NOMO-1 treated with DMSO at 0.1 percent for 48 hours (cell line): ENCODE data around the gene CNNM4.

Experiments
- DNase-seq: peaks from one replicate; lab custom pipeline; 2025; ENCODE audit not compliant: unreplicated experiment; lab: John Stamatoyannopoulos, UW

The CNNM4 gene

DNA sequence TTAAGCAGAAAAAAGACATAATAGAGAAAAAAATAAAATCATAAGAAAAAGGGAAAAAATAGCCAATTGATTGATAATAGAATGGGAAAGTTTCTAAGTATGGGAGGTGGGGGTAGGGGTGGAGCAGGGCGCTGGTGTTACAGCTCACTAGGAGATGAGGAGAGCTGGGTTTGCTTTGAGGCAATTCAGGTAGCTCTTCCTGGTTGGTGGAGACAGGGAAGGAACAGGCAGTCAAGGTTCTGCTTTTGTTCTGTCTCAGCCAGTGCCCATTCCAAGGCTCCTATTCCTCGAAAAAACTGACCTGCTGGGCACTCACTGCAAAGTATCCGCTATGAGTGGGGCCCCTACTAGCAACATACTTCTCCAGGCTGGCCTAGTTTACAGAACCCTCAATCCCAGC, 1.7 kb upstream of the CNNM4 start:
- no peak for DNase-seq

DNA sequence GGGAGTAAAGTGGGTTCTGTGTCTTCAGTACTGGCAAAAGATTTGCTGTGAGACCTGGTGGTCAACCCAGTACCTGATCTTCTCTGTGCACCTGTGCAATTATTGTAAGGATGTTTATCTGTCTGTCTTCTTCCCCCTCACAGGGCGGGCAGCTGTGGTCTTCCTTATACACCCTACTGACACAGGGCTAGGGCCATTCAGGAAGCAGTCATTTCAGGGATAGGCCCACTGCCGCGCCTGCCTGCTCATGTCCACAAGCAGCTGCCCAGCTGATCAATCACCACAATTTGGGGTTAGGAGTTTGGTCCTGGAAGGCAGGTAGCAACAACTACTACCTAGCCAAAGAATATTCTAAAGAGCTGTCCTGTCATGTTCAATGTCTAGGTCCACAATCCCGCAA, 1.2 kb upstream of the CNNM4 start:
- no peak for DNase-seq

DNA sequence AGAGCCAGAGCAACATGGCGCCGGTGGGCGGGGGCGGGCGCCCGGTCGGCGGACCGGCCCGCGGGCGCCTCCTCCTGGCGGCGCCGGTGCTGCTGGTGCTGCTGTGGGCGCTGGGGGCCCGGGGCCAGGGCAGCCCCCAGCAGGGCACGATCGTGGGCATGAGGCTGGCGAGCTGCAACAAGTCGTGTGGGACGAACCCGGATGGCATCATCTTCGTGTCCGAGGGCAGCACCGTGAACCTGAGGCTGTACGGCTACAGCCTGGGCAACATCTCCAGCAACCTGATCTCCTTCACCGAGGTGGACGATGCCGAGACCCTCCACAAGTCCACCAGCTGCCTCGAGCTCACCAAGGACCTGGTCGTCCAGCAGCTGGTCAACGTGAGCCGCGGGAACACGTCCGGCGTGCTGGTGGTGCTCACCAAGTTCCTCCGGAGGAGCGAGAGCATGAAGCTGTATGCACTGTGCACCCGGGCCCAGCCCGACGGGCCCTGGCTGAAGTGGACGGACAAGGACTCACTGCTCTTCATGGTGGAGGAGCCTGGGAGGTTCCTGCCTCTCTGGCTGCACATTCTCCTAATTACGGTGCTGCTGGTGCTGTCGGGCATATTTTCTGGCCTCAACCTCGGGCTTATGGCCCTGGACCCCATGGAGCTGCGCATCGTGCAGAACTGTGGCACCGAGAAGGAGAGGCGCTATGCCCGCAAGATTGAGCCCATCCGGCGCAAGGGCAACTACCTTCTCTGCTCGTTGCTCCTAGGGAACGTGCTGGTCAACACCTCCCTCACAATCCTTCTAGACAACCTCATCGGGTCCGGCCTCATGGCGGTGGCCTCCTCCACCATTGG, 507 bp downstream of the CNNM4 start:
- DNase-seq = peak; percentile 31

DNA sequence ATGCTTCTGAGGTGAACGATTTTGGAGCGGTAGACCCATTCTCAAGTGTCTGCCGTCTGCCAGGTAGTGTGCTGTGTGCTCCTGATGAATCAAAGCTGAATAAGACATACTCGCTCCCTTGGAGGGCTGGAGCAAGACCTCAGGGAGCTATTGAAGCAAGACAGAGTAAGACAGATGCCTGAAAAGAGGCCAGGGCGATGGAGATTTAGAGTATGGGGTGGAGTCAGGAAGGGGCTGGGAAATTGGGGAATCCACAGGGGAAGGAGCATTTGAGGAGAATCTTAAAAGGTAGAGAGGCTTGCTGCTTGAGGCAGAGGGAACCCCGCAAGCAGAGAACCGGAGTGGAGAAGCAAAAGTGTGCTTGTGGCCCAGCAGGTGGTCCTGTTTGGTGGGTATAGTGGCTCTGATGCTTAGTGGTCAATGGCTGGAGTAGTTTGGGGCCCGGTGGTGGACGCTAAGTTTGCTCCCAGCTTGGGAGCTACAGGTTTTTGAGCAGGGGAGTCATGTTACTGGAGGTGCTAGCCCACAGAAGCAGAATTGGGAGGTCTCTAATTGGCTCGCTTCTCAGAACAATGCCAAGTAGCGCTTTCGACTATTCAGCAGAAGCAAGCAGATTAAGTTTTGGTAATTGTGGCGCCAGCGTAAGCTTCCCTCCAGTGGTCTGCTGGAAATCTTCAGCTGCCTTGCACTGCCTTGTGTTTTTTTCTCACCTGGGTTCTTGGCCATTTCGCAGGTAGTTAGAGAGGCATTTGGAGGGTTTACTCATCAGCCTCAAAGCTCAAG, 2.0 kb downstream of the CNNM4 start:
- DNase-seq = no peak

DNA sequence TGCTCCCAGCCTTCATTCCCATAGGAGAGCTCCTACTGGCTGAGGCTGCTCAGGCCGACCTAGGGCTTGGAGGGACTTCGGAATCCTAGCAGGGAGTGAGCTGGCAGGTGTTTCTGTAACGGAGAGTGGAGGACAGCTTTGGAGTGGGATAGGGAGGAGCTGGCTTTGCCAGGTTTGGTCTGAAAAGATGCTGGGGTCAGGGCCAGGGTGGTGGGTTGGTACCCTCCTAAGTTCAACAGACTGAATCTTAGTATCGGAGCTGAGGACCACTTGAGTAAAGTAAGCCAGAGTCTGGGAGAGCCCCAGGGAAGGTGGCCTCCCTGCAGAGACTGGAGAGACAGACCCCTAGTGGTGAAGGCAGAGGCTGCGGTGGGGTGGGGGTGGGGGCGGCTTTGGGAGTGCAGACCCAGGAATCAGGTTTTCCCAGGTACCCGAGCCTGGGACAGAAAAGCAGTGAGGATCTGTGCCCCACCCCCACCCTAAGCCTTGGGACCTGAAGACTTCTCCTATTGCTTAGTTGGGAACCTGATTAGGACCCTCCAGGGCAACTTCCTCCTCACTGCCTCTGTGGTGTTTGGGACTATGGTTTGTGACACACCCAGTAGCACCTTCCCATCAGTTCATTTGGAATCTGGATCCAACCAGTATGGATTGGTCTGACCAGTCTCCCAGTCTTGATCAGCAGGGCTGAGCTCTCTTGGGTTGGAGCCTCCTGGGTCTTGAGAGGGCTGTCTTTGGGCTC, 3.0 kb downstream of the CNNM4 start:
- DNase-seq = peak; percentile 33

DNA sequence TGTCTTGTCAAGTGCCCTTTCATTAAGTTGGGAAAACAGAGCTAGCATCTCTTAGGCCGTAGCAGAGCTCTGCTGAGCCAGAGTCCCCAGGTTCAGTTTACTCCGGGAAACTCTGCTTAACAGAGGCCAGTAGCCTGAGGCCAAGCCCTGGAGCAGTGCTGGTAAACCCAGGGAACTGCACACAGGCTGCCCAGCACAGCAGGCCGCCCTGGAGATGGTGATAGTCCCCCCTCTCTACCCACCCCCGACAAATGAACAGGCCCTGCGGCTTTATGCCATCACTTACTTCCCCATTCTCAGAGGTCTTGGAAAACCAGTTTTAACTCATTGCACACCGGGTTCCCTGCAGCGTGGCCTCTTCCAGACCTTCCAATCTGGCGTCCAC, 3.5 kb downstream of the CNNM4 start:
- DNase-seq = peak; percentile 68

DNA sequence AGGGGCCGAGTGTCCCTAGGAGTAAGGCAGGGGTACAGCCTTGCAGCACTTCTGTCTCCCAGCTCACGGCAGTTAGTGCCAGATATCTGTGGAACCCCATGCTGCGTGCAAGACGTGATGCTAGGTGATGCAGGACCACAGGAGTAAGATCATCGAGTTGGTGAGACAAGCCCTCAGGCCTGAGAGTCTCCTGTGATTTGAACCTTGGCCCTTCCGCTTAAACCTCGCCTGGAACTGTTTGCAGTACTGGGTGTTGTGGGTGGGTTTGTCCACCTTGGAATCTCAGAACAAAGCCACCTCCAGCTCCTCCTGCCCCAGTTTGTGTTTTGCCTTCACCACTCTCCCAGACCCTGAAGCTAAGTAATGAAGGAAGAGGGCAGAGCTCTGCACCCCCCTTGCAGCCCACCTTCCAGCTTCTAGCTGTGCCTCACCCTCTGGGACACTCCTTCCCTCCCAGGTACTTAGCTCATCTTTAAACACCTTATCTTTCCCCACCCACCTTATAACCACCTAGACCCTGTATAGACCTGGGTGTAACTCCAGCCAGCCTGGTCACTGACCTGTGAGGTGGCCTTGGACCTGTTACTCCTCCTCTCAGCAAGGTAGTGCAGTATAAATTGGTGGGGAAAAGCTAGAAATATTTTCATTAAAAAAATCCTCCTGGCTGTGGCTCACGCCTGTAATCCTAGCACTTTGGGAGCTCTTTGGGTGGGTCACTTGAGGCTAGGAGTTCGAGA, 6.6 kb downstream of the CNNM4 start:
- no peak for DNase-seq

DNA sequence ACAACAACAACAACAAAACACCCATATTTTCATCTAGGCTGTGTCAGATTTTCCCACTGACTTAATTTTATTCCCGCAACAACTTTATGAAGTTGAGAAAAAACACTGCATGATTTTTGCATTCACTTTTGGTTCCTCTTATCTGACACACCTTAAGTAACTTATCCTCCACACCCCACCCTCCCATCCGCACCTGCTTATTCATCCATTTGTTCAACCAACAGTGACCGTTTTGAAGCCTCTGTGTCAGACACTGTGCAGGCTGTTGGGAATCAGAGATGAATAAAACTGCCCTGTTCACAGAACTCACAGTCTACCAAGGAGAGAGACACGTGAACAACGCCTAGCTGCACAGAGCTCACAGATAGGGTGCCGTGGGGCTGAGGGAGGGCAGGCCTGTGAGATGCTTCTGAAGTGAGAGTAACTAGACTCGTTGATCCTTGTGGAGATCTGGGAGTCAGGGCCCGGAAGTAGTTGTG, 7.4 kb downstream of the CNNM4 start:
- no peak for DNase-seq

- DNase-seq = no peak
These were observed 9.1 kb downstream of the CNNM4 start for GRCh38 chr2:96769814-96770213.

DNA sequence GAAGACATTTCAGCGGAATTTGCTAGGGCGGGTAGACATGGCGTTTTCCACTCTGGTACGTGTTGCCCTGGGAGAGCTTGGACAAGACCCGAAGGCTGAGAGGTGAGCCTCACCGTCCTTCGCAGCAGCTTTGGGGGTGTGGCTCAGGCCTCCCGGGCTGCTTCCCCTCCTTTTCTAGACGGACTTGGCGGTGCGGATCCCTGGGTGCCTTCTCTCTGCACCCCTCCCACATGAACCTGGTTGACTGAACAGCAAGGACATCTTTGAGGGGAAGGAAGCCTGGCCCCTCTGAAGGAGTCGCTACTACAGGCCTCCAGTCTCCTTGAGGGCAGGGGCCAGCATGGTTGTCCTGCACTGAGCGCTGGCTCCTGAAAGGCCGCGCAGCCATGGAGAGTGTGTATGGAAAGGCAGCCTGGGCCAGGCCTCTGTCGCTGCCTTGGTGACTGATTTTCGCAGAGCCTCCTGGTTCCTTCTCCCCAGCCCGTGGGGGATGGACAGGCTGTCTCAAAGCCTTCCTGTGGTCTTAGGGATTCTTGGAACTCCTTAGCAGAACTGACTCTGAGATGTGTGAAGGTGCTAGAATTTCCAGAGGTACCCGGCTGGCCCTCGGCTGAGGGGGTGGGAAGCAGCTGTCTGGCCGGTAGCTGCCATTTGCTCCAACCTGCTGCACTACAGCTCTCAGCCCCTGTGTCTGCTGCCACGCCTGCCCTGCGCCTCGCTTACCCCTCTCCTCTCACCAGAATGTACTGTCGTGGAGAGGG, 9.9 kb downstream of the CNNM4 start:
- DNase-seq = no peak

DNA sequence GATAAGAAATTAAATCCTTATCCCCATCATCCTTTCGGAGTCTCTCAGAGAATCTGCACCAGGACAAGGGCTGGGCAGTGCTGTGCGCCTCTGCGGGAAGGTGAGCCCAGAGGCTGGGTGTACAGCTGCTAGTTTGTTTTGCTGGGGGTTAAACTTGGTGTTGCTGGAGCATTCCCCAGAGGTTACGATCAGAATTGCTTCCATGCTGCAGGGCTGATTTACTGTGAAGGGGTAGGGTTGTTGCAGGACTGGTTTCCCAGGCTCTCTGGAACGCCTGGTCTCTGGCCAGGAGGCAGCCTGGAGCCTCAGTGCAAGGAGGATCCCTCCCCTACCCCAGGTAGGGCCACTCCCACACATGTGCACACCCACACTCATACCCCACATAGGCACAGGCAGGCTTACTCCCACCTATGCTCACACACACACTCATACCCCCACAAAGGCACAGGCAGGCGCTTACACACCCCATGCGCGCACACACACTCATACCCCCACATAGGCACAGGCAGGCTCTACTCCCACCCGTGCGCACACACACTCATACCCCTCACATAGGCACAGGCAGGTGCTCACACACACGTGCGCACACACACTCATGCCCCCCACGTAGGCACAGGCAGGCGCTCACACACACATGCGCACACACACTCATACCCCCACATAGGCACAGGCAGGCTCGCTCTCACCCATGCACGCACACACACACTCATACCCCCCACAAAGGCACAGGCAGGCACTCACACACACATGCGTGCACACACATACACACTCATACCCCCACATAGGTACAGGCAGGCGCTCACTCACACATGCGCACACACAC, 11.3 kb downstream of the CNNM4 start:
- no peak for DNase-seq

DNA sequence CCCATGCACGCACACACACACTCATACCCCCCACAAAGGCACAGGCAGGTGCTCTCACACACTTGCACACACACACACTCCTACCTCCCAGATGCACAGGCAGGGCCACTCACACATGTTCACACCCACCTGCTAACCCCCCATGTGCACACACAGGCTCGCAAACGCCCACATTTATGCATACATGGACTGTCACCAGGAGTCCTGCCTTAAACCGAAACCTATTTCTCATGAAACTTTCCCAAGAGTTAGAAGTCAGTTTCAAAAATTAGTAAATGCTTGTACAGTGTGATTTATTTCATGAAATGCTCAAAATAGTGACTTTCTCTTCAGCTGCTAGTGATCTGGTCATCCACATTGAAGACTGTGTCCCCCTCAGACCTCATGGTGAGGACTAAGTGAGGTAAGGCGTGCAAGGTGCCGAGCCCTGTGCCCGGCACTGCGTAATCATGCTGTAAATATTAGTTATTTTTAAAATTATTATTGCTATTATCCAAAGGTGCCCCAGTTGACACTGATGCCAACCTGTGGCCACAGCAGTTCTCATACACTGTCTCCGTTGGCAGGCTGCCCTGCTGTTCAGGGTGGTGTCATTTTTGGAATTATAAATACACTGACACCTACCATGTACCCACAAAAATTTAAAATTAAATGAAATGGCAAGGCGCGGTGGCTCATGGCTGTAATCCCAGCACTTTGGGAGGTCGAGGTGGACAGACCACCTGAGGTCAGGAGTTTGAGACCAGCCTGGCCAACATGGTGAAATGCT, 12.4 kb downstream of the CNNM4 start:
- no peak for DNase-seq

- DNase-seq = peak; percentile 31
These were observed 13.2 kb downstream of the CNNM4 start for GRCh38 chr2:96773922-96774321.

DNA sequence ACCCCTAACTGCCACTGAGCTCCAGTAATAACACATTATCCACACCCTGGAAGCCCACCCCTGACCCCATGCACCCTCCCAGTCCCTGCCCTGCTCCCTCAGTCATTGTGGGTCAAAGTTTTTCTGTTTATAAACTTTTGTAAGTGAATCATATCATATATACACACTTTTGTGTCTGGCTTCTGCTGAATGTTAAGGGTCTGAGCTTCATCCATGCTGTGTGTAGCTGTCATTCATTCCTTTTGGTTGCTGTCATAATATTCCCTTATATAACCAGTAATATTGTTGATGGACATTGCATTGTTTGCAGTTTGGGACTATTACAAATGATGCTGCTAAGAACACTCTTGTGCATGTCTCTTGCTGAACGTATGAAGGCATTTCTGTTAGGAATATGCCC, 14.5 kb downstream of the CNNM4 start:
- DNase-seq = no peak

- DNase-seq = no peak
These were observed 22.7 kb downstream of the CNNM4 start for GRCh38 chr2:96783388-96783787.

DNA sequence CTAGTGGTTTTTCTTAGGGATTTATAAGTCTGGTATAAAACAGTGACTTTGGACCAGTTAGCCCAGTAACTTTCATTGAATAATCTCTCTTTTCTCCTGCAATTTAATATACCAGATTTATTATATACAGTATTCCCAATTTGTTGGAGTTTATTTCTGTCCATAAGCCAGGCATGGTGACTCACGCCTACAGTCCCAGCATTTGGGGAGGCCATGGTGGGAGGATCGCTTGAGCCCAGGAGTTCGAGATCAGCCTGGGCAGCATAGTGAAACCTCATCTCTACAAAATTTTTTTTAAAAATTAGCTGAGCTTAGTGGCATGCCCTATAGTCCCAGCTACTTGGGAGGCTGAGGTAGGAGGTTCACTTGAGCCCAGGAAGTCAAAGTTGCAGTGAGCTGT, 26.7 kb downstream of the CNNM4 start:
- no peak for DNase-seq

DNA sequence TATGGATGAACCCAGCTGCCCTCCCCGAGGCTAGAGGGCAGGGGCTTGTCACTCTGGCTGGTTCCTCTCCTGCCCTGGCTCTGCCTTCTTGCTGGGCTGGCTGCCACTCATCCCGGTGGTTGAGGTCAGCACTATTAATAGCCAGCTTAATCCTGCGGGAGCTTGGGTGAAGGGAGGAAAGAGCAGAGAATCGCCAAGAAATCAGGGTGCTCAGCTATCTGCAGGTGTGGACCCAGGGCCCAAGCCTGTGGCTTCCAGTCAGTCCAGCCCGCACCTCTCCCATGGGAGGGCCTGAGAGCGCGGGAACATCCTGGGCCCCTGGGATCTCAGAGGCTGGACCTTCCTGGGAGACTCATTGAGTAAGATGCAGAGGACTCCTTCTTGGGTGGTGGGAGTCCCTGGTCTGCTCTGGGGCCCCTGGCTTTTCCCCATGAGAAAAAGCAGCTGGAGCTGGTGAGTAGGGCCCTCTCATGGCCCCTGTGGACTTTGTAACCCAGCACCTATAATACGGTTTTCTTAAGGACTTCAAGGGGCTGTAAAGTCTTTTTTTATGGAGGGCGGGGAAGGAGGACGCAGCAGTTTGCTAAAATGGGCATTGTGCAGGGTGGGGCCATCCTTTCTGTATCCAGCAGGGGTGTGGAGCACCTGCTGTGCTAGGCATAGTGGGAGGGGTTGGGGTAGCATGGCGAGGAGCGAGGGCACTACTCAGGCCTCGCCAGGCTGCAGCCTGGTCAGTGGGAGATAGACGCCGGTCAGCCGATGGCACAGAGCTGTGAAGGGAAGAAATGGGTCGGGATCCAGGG, 27.9 kb downstream of the CNNM4 start:
- DNase-seq = no peak

- DNase-seq = no peak
These were observed 28.5 kb downstream of the CNNM4 start for GRCh38 chr2:96789245-96789617.
